A673 (cell line): ENCODE measurements around the gene MGLL. TPM values are rescaled to one million over a fixed set of nuclear protein-coding genes. Genes with fewer than 3 reads are reported as not detected.

Experiments
- BruUV-seq: library from RNA; stranded (reverse); fragments of 400-500 nt; replicated peaks from 2 replicates; lab custom pipeline; 2021; lab: Mats Ljungman, UMichigan
- CTCF ChIA-PET: fragments of 300-600 bp; sonication (Branson Sonifier 250); formaldehyde crosslinking; loops from one replicate; lab custom pipeline; 2022; ENCODE audit warnings: antibody characterized with exemption; lab: Charles Lee
- POLR2A ChIA-PET: fragments of 300-600 bp; sonication (Branson Sonifier 250); formaldehyde crosslinking; loops from one replicate; lab custom pipeline; 2022; ENCODE audit warnings: antibody characterized with exemption; ENCODE audit not compliant: low non-redundant PET; lab: Charles Lee
- DNase-seq: peaks from one replicate; pipeline ENCODE4 v3.0.0-alpha.2; 2015; ENCODE audit warnings: low spot score
- H3K27ac ChIP-seq: fragments of 200-600 bp; sonication (generic); 2 replicates; pipeline ENCODE4 v1.5.1; 2016; ENCODE audit warnings: mixed run types, low read depth, mild to moderate bottlenecking, mixed read lengths, antibody characterized with exemption, low read length; ENCODE audit not compliant: poor library complexity, severe bottlenecking
- H3K27me3 ChIP-seq: fragments of 200-600 bp; sonication (generic); replicated peaks from 2 replicates; pipeline ENCODE4 v1.6.1; 2017; ENCODE audit warnings: mixed run types, low read depth, mild to moderate bottlenecking, mixed read lengths, antibody characterized with exemption, low read length; ENCODE audit not compliant: insufficient read depth, poor library complexity
- H3K36me3 ChIP-seq: fragments of 200-600 bp; sonication (generic); 2 replicates; pipeline ENCODE4 v1.6.1; 2016; ENCODE audit warnings: mixed run types, mild to moderate bottlenecking, mixed read lengths, antibody characterized with exemption, low read length; ENCODE audit not compliant: insufficient read depth, poor library complexity, severe bottlenecking
- H3K4me1 ChIP-seq: fragments of 200-600 bp; sonication (generic); 2 replicates; pipeline ENCODE4 v1.6.1; 2017; ENCODE audit warnings: mixed run types, mild to moderate bottlenecking, mixed read lengths, antibody characterized with exemption, low read length; ENCODE audit not compliant: insufficient read depth, poor library complexity, severe bottlenecking
- H3K4me3 ChIP-seq: fragments of 200-600 bp; sonication (generic); 2 replicates; pipeline ENCODE4 v1.5.1; 2016; ENCODE audit warnings: low read depth, mixed run types, mild to moderate bottlenecking, mixed read lengths, low read length; ENCODE audit not compliant: poor library complexity, severe bottlenecking
- H3K9me3 ChIP-seq: fragments of 200-600 bp; sonication (generic); 2 replicates; pipeline ENCODE4 v1.6.1; 2016; ENCODE audit warnings: mixed run types, low read depth, mild to moderate bottlenecking, mixed read lengths, antibody characterized with exemption, low read length; ENCODE audit not compliant: poor library complexity, severe bottlenecking
- CTCF ChIP-seq: fragments of 300-800, 200-600 bp; sonication (generic); conservative IDR thresholded peaks from 2 replicates; pipeline ENCODE4 v1.5.1; 2017; ENCODE audit warnings: low read depth, mild to moderate bottlenecking, antibody characterized with exemption, low read length, moderate library complexity, mixed read lengths
- EZH2 ChIP-seq: fragments of 200-600 bp; sonication (generic); IDR thresholded peaks from 2 replicates; pipeline ENCODE4 v1.6.1; 2017; ENCODE audit warnings: borderline replicate concordance, low read depth, mild to moderate bottlenecking, mixed read lengths, antibody characterized with exemption, low read length; ENCODE audit not compliant: poor library complexity, severe bottlenecking
- intact Hi-C: fragments of 100-400 bp; cut with micrococcal nuclease; formaldehyde crosslinking; loops from one replicate; pipeline ENCODE4 v1.10.0; 2022; ENCODE audit not compliant: unreplicated experiment
- total RNA-seq: library from RNA; stranded (reverse); gene quantifications from 2 replicates; pipeline ENCODE4 v1.2.3, GENCODE V29; 2021

The MGLL gene
- total RNA-seq, 1 experiment from 2014 or later: 0.39 TPM

- CTCF ChIA-PET: no interaction called here
- Histone ChIP-seq H3K4me1 (peaks cover 11% of the 10 kb centered on the region), H3K36me3 (no peaks in the 10 kb centered on the region), H3K27ac (no peak overlapping the region), H3K9me3 (no peaks in the 10 kb centered on the region), H3K27me3 (peaks cover 22% of the 10 kb centered on the region), H3K4me3 (no peak overlapping the region)
- TF ChIP-seq EZH2 (no peak), CTCF (no peak)
- no TSS peak for BruUV-seq
- peak; percentile 71 for DNase-seq
- POLR2A ChIA-PET: no interaction called here
- intact Hi-C loops: no loop called here
These were observed 37.4 kb upstream of the MGLL start for GRCh38 chr3:127859730-127860129.

GRCh38 chr3:127858937-127859336 is 36.6 kb upstream of the MGLL start:
- Histone ChIP-seq H3K9me3 (no peaks in the 10 kb centered on the region), H3K27me3 (peaks cover 27% of the 10 kb centered on the region), H3K36me3 (no peaks in the 10 kb centered on the region), H3K4me1 (peaks cover 11% of the 10 kb centered on the region), H3K27ac (no peak overlapping the region), H3K4me3 (no peak overlapping the region)
- TF ChIP-seq EZH2 (no peak), CTCF (no peak)
- ChIA-PET CTCF (no interaction called here), POLR2A (no interaction called here)
- DNase-seq: no peak
- intact Hi-C loops: no loop called here
- no TSS peak for BruUV-seq

- ChIA-PET POLR2A (no interaction called here), CTCF (interaction anchor here (0.7 kb wide), 1 partner anchor 176 kb away, joined by 3 read pairs; no protein-coding TSS in a partner anchor)
- TF ChIP-seq CTCF (no peak), EZH2 (no peak)
- H3K36me3 ChIP-seq: no peaks in the 10 kb centered on the region
- H3K9me3 ChIP-seq: no peaks in the 10 kb centered on the region
- intact Hi-C loops: no loop called here
- BruUV-seq: no TSS peak
- H3K4me1 ChIP-seq: peaks cover 11% of the 10 kb centered on the region
- peaks cover 27% of the 10 kb centered on the region for H3K27me3 ChIP-seq
- no peak overlapping the region for H3K4me3 ChIP-seq
- no peak for DNase-seq
- no peak overlapping the region for H3K27ac ChIP-seq
These were observed 36.2 kb upstream of the MGLL start for GRCh38 chr3:127858521-127858920.
